SK-N-SH (cell line): ENCODE measurements around the gene MYH11. TPM values are rescaled to one million over a fixed set of nuclear protein-coding genes. Genes with fewer than 3 reads are reported as not detected.

ENCODE experiments used
- CTCF ChIA-PET: fragments of 300-600, 350-600 bp; formaldehyde crosslinking; extraction: SDS; loops from one replicate; lab custom pipeline; 2021; lab: Yijun Ruan, JAX
- POLR2A ChIA-PET: fragments of 350-600 bp; sonication (Branson Sonifier 250); formaldehyde crosslinking; extraction: SDS; loops from one replicate; lab custom pipeline; 2020; ENCODE audit warnings: antibody characterized with exemption, inconsistent platforms; lab: Yijun Ruan, JAX
- DNase-seq: peaks from one replicate; pipeline ENCODE4 v3.0.0; 2012
- H2AFZ ChIP-seq: fragments of 200-600 bp; sonication (generic); 2 replicates; pipeline ENCODE4 v1.8.1; 2016; ENCODE audit warnings: antibody characterized with exemption, mild to moderate bottlenecking, low read depth
- H3F3A ChIP-seq: fragments of 200-600 bp; sonication (generic); replicated peaks from 2 replicates; pipeline ENCODE3; 2016; ENCODE audit warnings: antibody characterized with exemption, mild to moderate bottlenecking; ENCODE audit not compliant: insufficient read depth
- H3K27ac ChIP-seq, 2 experiments: fragments of 200-500 bp in 1 of 2; fragments of 200-600 bp in 1 of 2; sonication (Bioruptor generic) in 1 of 2; sonication (generic), shearing (Covaris generic) in 1 of 2; 2 replicates each; pipeline versions ENCODE4 v1.5.1 to v1.6.1; 2014 to 2016; ENCODE audit warnings: low read depth in 2 of 2, inconsistent platforms in 1 of 2, low read length in 1 of 2, mild to moderate bottlenecking in 1 of 2, mixed read lengths in 1 of 2
- H3K27me3 ChIP-seq: fragments of 200-600 bp; sonication (generic), shearing (Covaris generic); 2 replicates; pipeline ENCODE4 v1.6.1; 2016; ENCODE audit warnings: mixed run types; ENCODE audit not compliant: insufficient read depth
- H3K36me3 ChIP-seq, 2 experiments: fragments of 200-500 bp in 1 of 2; fragments of 200-600 bp in 1 of 2; sonication (Bioruptor generic) in 1 of 2; sonication (generic) in 1 of 2; replicated peaks in 1 of 2; 2 replicates each; pipeline versions ENCODE3 to v1.5.1; 2014 to 2016; ENCODE audit warnings: low read length in 1 of 2, mild to moderate bottlenecking in 1 of 2; ENCODE audit not compliant: insufficient read depth in 2 of 2, control insufficient read depth in 1 of 2
- H3K4me1 ChIP-seq, 2 experiments: fragments of 200-500 bp in 1 of 2; fragments of 200-600 bp in 1 of 2; sonication (Bioruptor generic) in 1 of 2; sonication (generic), shearing (Covaris generic) in 1 of 2; 2 replicates each; pipeline versions ENCODE4 v1.5.1 to v1.6.1; 2014 to 2016; ENCODE audit warnings: low read depth in 1 of 2, low read length in 1 of 2, mixed run types in 1 of 2; ENCODE audit not compliant: insufficient read depth in 2 of 2, control insufficient read depth in 1 of 2
- H3K4me2 ChIP-seq: fragments of 200-600 bp; sonication (generic), shearing (Covaris generic); 2 replicates; pipeline ENCODE4 v1.6.1; 2017; ENCODE audit warnings: mixed run types
- H3K4me3 ChIP-seq, 2 experiments: fragments of 200-500 bp in 1 of 2; fragments of 200-600 bp in 1 of 2; sonication (Bioruptor generic) in 1 of 2; sonication (generic), shearing (Covaris generic) in 1 of 2; 2 replicates each; pipeline versions ENCODE4 v1.5.1 to v1.8.1; 2014 to 2016; ENCODE audit warnings: low read depth in 2 of 2, inconsistent platforms in 1 of 2, low read length in 1 of 2, mild to moderate bottlenecking in 1 of 2, mixed read lengths in 1 of 2, moderate library complexity in 1 of 2
- H3K79me2 ChIP-seq: fragments of 200-600 bp; sonication (generic); 2 replicates; pipeline ENCODE4 v1.8.1; 2017; ENCODE audit warnings: mild to moderate bottlenecking; ENCODE audit not compliant: insufficient read depth
- H3K9ac ChIP-seq: fragments of 200-600 bp; sonication (generic); 2 replicates; pipeline ENCODE4 v1.6.1; 2017; ENCODE audit warnings: mixed run types
- H3K9me2 ChIP-seq: fragments of 200-600 bp; sonication (generic); 2 replicates; pipeline ENCODE4 v1.6.1; 2017; ENCODE audit warnings: mixed run types
- H3K9me3 ChIP-seq: fragments of 200-600 bp; sonication (generic); 2 replicates; pipeline ENCODE4 v1.6.1; 2017; ENCODE audit warnings: mixed run types, mild to moderate bottlenecking, moderate library complexity
- H4K20me1 ChIP-seq: fragments of 200-600 bp; sonication (generic); 2 replicates; pipeline ENCODE4 v1.6.1; 2017; ENCODE audit warnings: mild to moderate bottlenecking, mixed run types; ENCODE audit not compliant: insufficient read depth
- CHD2 ChIP-seq: fragments of 150-350 bp; IDR thresholded peaks from 2 replicates; pipeline ENCODE4 v1.6.1; 2018; ENCODE audit warnings: low read length; ENCODE audit not compliant: partially characterized antibody
- ELF1 ChIP-seq: IDR thresholded peaks from 2 replicates; pipeline ENCODE4 v1.4.0; 2012
- EP300 ChIP-seq, 2 experiments: IDR thresholded peaks; 2 replicates each; pipeline versions ENCODE4 v1.4.0 to v1.6.1; 2012; ENCODE audit warnings: borderline replicate concordance in 1 of 2, low read depth in 1 of 2, low read length in 1 of 2
- FOSL2 ChIP-seq: IDR thresholded peaks from 2 replicates; pipeline ENCODE4 v1.4.0; 2012; ENCODE audit warnings: low read depth, mild to moderate bottlenecking, moderate library complexity, borderline replicate concordance
- FOXM1 ChIP-seq: IDR thresholded peaks from 2 replicates; pipeline ENCODE4 v1.4.0; 2012; ENCODE audit warnings: low read depth, mild to moderate bottlenecking
- IRF3 ChIP-seq: fragments of 150-350 bp; IDR thresholded peaks from 2 replicates; pipeline ENCODE4 v1.6.1; 2016; ENCODE audit warnings: mild to moderate bottlenecking, low read depth, low read length
- NFIC ChIP-seq: IDR thresholded peaks from 2 replicates; pipeline ENCODE4 v1.4.0; 2012; ENCODE audit warnings: borderline replicate concordance
- NRF1 ChIP-seq: IDR thresholded peaks from 2 replicates; pipeline ENCODE4 v1.6.1; 2012; ENCODE audit warnings: low read depth, mild to moderate bottlenecking, low read length
- PBX3 ChIP-seq: IDR thresholded peaks from 2 replicates; pipeline ENCODE4; 2012
- POLR2AphosphoS5 ChIP-seq: IDR thresholded peaks from 2 replicates; pipeline ENCODE4 v1.6.1; 2012; ENCODE audit warnings: low read depth, low read length
- RAD21 ChIP-seq: IDR thresholded peaks from 2 replicates; pipeline ENCODE4 v1.6.1; 2012; ENCODE audit warnings: mild to moderate bottlenecking, low read length
- RCOR1 ChIP-seq: fragments of 150-350 bp; IDR thresholded peaks from 2 replicates; pipeline ENCODE4 v1.6.1; 2017; ENCODE audit warnings: antibody characterized with exemption, low read length
- RFX5 ChIP-seq: IDR thresholded peaks from 2 replicates; pipeline ENCODE4 v1.6.1; 2012; ENCODE audit warnings: mild to moderate bottlenecking, improper control_type of control experiment, low read length
- TAF1 ChIP-seq: IDR thresholded peaks from 2 replicates; pipeline ENCODE4 v1.6.1; 2012; ENCODE audit warnings: low read depth, mild to moderate bottlenecking, low read length, moderate library complexity, borderline replicate concordance
- USF1 ChIP-seq: IDR thresholded peaks from 2 replicates; pipeline ENCODE4 v1.4.0; 2012; ENCODE audit warnings: low read depth, borderline replicate concordance
- USF2 ChIP-seq: fragments of 150-350 bp; IDR thresholded peaks from 2 replicates; pipeline ENCODE4 v1.6.1; 2017; ENCODE audit warnings: antibody characterized with exemption, low read length, low read depth, borderline replicate concordance
- ZBTB33 ChIP-seq: IDR thresholded peaks from 2 replicates; pipeline ENCODE4 v1.4.0; 2012; ENCODE audit warnings: low read depth, borderline replicate concordance
- WGBS: methylation state at CpG from one replicate; pipeline ENCODE4 v1.1.6; 2017; ENCODE audit warnings: low lambda C conversion rate; 5-methylcytosine and 5-hydroxymethylcytosine counted together
- polyA plus RNA-seq, 3 experiments: library from polyadenylated mRNA; depleted of rRNA; stranded (reverse); fragments of >200 nt; gene quantifications; 2 replicates each; pipeline ENCODE4 v1.2.3, GENCODE V29; 2012

MYH11 gene
- polyA plus RNA-seq, 1 of the 3 experiments (the other 2 are of a cell fraction), result 0.02 TPM

DNA sequence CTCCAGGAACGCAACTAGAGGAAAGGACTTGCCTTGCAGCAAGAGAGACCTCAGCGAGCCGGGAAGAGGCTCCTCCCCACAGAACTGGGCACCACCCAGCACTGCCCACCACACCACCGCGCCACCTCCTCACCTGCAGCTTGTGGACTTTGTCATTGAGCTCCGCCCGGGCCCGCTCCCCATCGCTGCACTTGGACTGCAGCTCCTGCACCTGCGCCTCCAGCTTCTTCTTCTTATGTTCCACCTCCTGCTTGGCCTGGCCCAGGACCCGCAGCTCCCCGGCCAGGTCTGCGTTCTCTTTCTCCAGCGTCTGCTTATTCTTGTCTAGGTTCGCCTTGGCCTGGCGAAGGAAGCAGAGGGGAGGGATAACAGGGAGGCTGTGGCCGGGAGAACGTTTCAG is 130.1 kb downstream of the MYH11 start:
- WGBS, result 93% methylated on average over 17 of the region's 18 CpGs
- Histone ChIP-seq H4K20me1 (no peaks in the 10 kb centered on the region), H3K4me2 (no peak overlapping the region), H3K27me3 (no peaks in the 10 kb centered on the region), H3K9me3 (no peaks in the 10 kb centered on the region), H2AFZ (no peak overlapping the region), H3F3A (no peaks in the 10 kb centered on the region), H3K79me2 (no peaks in the 10 kb centered on the region), H3K4me1 (no peaks in the 10 kb centered on the region), H3K9me2 (no peaks in the 10 kb centered on the region), H3K4me3 (no peak overlapping the region), H3K36me3 (no peaks in the 10 kb centered on the region), H3K27ac (no peak overlapping the region), H3K9ac (no peak overlapping the region)
- ChIA-PET POLR2A (no interaction called here), CTCF (interaction anchor here (1.8 kb wide), 1 partner anchor 23 kb away, joined by 4 read pairs; no protein-coding TSS in a partner anchor)
- TF ChIP-seq CHD2, result no peak
- TF ChIP-seq NRF1, result no peak
- no peak for TF ChIP-seq RAD21
- no peak for TF ChIP-seq FOXM1
- no peak for TF ChIP-seq IRF3
- no peak for TF ChIP-seq TAF1
- no peak for DNase-seq

GRCh38 chr16:15725641-15726240 is 131.1 kb downstream of the MYH11 start:
- no peaks in the 10 kb centered on the region for H3F3A ChIP-seq
- no peak overlapping the region for H3K9ac ChIP-seq
- H2AFZ ChIP-seq, result no peak overlapping the region
- CTCF ChIA-PET, result no interaction called here
- no peak for DNase-seq
- no peak overlapping the region for H3K27ac ChIP-seq
- H3K4me1 ChIP-seq, result no peaks in the 10 kb centered on the region
- no peaks in the 10 kb centered on the region for H3K9me3 ChIP-seq
- H3K36me3 ChIP-seq, result no peaks in the 10 kb centered on the region
- TF ChIP-seq RFX5 (no peak), RCOR1 (no peak), NFIC (no peak), CHD2 (no peak), RAD21 (no peak), FOXM1 (no peak), ZBTB33 (no peak), EP300 (IDR thresholded peaks at IDR 0.05; ENCODE audit: borderline replicate concordance in 1 of 2, low read depth in 1 of 2, low read length in 1 of 2) (no peak), IRF3 (no peak), POLR2AphosphoS5 (no peak), USF2 (no peak), USF1 (no peak), PBX3 (no peak), ELF1 (no peak), FOSL2 (no peak)
- no peaks in the 10 kb centered on the region for H3K9me2 ChIP-seq
- no peak overlapping the region for H3K4me2 ChIP-seq
- H3K79me2 ChIP-seq, result no peaks in the 10 kb centered on the region
- POLR2A ChIA-PET, result no interaction called here
- H4K20me1 ChIP-seq, result no peaks in the 10 kb centered on the region
- H3K27me3 ChIP-seq, result no peaks in the 10 kb centered on the region
- 91% methylated on average over 5 of the region's 5 CpGs for WGBS
- no peak overlapping the region for H3K4me3 ChIP-seq
